ENCODE results near the gene DEFB118. TPM values are rescaled to one million over a fixed set of nuclear protein-coding genes. Genes with fewer than 3 reads are reported as not detected.

Gene DEFB118
- total RNA-seq (2021) = not detected in 2 replicates
- long read RNA-seq = 0 reads

- no peak within 1 kb of the TSS for H3K27ac Mint-ChIP-seq
- peaks cover 89 to 93% of the 10 kb centered on the region in 2 experiments for H3K9me3 Mint-ChIP-seq
- Histone ChIP-seq H3K4ac (ENCODE audit: low read depth, low read length) (no peak within 1 kb of the TSS), H3K27ac (ENCODE audit: insufficient read length, low read depth, low read length) (no peak within 1 kb of the TSS), H4K91ac (ENCODE audit: insufficient read length, low read depth, low read length) (no peak within 1 kb of the TSS), H2BK20ac (ENCODE audit: low read depth, low read length, poor library complexity, severe bottlenecking) (no peak within 1 kb of the TSS), H2BK120ac (ENCODE audit: low read depth, low read length, poor library complexity, severe bottlenecking) (no peak within 1 kb of the TSS), H3K4me1 (ENCODE audit: insufficient read depth, low read length) (no peaks in the 10 kb centered on the region), H3T11ph (ENCODE audit: low read length) (no peak within 1 kb of the TSS), H2AK5ac (ENCODE audit: insufficient read length, low read length) (no peak within 1 kb of the TSS), H3K79me1 (ENCODE audit: insufficient read depth, low read depth, low read length, poor library complexity, severe bottlenecking) (no peaks in the 10 kb centered on the region), H3K79me2 (ENCODE audit: insufficient read depth, low read length) (no peaks in the 10 kb centered on the region), H3K9me3 (ENCODE audit: control insufficient read depth, low read depth, low read length) (peaks cover 80% of the 10 kb centered on the region), H3K23ac (ENCODE audit: insufficient read length, low read depth, low read length) (no peak within 1 kb of the TSS), H2BK5ac (ENCODE audit: insufficient read length, low read length) (no peak within 1 kb of the TSS), H4K5ac (ENCODE audit: insufficient read length, low read depth, low read length) (no peak within 1 kb of the TSS), H2BK15ac (ENCODE audit: low read depth, low read length) (no peak within 1 kb of the TSS), H4K8ac (replicated peaks; ENCODE audit: insufficient read length, low read depth, low read length) (no peak within 1 kb of the TSS), H3K18ac (ENCODE audit: insufficient read length, low read depth, low read length) (no peak within 1 kb of the TSS), H3K4me2 (ENCODE audit: insufficient read depth, insufficient read length, low read length) (no peak within 1 kb of the TSS), H2BK12ac (ENCODE audit: insufficient read length, low read depth, low read length) (no peak within 1 kb of the TSS), H2AFZ (ENCODE audit: low read length) (no peak within 1 kb of the TSS), H3K56ac (ENCODE audit: insufficient read length, low read depth, low read length) (no peak within 1 kb of the TSS), H3K27me3 (ENCODE audit: insufficient read depth, low read length) (no peaks in the 10 kb centered on the region), H3K14ac (ENCODE audit: insufficient read depth, low read length) (no peak within 1 kb of the TSS), H3K9ac (ENCODE audit: extremely low read depth, insufficient read length, low read length) (no peak within 1 kb of the TSS), H4K20me1 (ENCODE audit: control insufficient read depth, insufficient read depth, insufficient read length) (no peaks in the 10 kb centered on the region), H3K23me2 (ENCODE audit: insufficient read length, low read depth, low read length, poor library complexity, severe bottlenecking) (no peaks in the 10 kb centered on the region)
- no peak for DNase-seq
- H3K4me1 Mint-ChIP-seq = no peaks in the 10 kb centered on the region
- no CpG with 5 or more reads among the region's 2 CpGs for WGBS (ENCODE audit: extremely low coverage, insufficient read length, low lambda C conversion rate)
- peaks cover 4% of the 10 kb centered on the region for H3K27me3 Mint-ChIP-seq (ENCODE audit: low read depth)
- no peak for TF ChIP-seq CTCF (conservative IDR thresholded peaks at IDR 0.05)
- H3K36me3 Mint-ChIP-seq (ENCODE audit: insufficient read depth in 1 of 3, low read depth in 3 of 3) = peaks cover 0 to 34% (median 6%) of the 10 kb centered on the region in 3 experiments; a peak in 6 of 7 replicates
- H3K4me3 Mint-ChIP-seq = no peak within 1 kb of the TSS; a peak in 1 of 5 replicates
Observed at GRCh38 chr20:31368301-31368700, at the start of gene DEFB118. TSS of gene DEFB118 (plus strand) at chr20:31368601. CDS start at chr20:31368651, 50 bp downstream.

All from H9 (cell line).